Measurements from ENCODE around the gene CFAP20DC.

Gene CFAP20DC

DNA sequence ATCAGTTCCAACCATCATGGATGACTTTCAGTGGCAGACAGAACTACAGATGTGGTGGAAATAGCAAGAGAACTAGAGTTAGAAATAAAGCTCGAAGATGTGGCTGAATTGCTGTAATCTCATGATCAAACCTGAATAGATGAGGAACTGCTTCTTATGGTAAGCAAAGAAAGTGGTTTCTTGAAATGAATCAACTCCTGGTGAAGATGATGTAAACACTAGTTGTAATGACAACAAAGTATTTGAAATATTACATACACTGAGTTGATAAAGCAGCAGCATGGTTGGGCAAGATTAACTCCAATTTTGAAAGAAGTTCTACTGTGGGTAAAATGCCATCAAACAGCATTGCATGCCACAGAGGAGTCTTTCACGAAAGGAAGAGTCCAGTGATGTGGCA is 251.5 kb downstream of the CFAP20DC start:
- DNase-seq: peak in 2 of 4 experiments; percentile 28 to 32

DNA sequence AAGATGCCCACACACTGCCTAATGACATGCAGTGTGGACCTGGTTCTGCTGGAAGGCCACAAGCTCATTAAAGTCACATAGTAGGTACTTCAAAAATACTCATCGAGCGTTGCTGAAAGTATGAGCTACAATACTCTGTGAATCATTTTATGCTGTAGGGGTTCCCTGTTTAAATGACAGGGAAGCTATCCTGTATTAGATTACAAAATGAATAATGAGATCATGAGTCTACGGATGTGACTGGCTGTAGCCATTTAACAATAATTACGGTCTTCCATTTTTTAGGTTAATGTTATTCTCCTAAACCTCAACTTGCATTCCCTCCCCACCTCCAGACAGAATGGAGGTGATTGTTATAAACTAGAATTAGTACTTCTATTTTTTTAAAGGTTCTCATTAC is 255.1 kb downstream of the CFAP20DC start:
- DNase-seq: no peak

- no peak for DNase-seq
These were observed 255.9 kb downstream of the CFAP20DC start for GRCh38 chr3:58793938-58794337.

GRCh38 chr3:58792921-58793451 is 256.8 kb downstream of the CFAP20DC start:
- DNase-seq: no peak

GRCh38 chr3:58789385-58789784 is 260.4 kb downstream of the CFAP20DC start:
- peak in 1 of 4 experiments; percentile 7 for DNase-seq

DNA sequence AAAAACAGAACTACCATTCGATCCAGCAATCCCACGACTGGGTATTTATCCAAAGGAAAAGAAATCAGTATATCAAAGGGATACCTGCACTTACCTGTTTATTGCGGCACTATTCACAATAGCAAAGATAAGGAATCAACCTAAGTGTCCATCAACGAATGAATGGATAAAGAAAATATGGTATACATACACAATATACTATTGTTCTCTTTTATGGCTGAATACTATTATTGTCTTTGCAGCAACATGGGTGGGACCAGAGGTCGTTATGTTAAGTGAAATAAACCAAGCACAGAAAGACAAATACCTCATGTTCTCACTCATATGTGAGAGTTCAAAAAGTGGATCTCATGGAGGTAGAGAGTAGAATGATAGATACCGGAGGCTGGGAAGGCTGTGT is 264.9 kb downstream of the CFAP20DC start:
- DNase-seq: no peak

- DNase-seq: no peak
These were observed 265.4 kb downstream of the CFAP20DC start for GRCh38 chr3:58784425-58784824.

DNA sequence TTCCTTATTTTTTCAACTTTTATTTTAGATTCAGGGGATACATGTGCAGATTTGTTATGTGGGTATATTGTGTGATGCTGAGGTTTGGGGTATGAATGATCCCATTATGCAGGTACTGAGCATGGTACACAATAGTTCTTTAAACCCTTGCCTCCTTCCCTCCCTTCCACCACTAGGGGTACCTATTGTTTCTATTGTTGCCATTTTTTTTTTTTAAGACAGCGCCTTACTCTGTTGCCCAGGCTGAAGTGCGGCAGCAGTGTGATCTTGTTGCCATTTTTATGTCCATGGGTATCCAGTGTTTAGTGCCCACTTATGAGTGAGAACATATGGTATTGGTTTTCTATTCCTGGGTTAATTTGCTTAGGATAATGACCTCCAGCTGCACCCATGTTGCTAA is 266.0 kb downstream of the CFAP20DC start:
- DNase-seq: no peak

- no peak for DNase-seq
These were observed 269.9 kb downstream of the CFAP20DC start for GRCh38 chr3:58779934-58780333.

- no peak for DNase-seq
These were observed 273.6 kb downstream of the CFAP20DC start for GRCh38 chr3:58776231-58776630.

- DNase-seq: no peak
These were observed 277.4 kb downstream of the CFAP20DC start for GRCh38 chr3:58772462-58772861.

DNA sequence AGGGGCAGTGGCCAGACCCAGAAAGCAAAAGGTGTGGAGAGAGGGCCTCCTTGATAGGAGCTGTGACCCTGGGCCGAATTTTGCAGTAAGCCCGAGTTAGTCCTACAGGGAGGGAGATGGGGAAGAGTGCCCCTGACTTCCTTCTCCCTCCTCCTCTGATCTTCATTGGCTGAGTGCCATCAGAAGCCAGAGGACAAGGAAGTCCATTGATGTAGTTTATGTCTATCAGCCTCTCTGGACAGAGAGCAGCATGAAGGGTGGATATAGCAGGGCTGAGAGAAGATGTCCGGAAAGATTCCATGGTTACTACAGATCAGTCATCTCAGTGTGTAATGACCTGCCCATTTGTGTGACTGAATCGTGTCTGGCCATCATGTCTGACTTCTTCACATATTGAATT is 280.8 kb downstream of the CFAP20DC start:
- DNase-seq: peak in 2 of 4 experiments; percentile 5 to 27

DNA sequence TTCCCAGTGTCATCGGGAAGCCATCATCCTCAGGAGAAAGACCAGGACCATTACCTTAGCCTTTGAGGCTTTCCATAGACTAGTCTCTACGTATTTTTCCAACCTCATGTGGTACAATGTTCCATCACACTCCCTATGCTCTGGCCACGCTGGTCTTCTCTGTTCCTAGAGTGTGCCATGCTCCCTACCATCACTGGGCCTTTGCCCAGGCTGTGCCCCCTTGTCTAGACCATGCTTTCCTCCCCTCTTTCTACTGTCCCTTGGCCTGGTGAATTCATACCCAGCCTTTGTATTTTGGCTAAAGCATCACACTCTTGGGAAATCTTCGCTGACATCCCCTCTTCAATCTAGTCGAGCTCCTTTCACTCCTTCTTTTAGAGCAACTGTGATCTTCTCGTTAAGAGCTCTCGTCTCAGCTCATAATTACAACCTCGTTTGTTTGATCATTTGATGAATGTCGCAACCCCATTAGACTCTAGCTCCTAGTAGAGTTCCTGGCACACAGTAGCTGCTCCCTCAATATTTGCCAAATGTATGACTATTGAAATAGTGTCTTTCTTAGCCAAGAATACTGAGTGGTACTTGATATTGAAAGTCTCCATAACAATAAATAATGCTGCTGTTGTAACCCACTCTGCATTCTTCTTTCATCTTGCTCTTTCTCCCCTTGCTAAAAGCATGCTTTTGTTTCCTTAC is 283.1 kb downstream of the CFAP20DC start:
- DNase-seq: no peak

GRCh38 chr3:58755150-58755549 is 294.7 kb downstream of the CFAP20DC start:
- DNase-seq: no peak

- DNase-seq: no peak
These were observed 295.8 kb downstream of the CFAP20DC start for GRCh38 chr3:58754074-58754473.

DNA sequence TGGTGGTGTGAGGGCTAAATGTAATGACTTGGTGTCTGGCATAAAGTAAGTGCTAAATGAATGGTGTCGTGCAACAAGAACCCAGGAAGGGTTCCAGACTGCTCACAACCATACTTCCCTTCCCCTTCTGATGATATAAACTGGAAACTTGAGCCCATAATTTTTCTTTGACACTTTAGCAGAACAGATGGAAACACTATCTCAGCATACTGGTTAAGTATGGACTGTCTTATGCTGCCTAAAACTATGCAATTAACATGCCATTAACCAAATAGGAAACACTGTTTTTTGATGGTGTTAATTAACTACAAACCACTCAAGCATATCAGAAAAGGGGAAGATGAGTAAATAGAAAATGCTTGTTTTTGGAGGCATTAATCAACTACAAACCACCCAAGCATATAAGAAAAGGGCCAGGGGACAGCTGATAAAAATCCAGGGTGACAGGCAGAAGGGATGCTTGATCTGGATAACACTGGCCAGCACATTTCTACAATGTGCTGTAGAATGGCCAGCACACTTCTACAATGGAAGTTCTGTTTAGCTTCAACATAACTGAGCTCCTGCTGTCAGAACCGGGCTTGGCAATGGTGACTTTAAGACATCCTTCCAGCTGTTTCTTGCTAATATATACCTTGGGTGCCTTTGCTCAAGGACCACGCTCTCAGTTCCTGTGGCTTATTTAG is 297.8 kb downstream of the CFAP20DC start:
- DNase-seq: no peak

- no peak for DNase-seq
These were observed 298.6 kb downstream of the CFAP20DC start for GRCh38 chr3:58751235-58751634.

GRCh38 chr3:58749948-58750347 is 299.9 kb downstream of the CFAP20DC start:
- peak in 2 of 4 experiments; percentile 3 to 11 for DNase-seq

DNA sequence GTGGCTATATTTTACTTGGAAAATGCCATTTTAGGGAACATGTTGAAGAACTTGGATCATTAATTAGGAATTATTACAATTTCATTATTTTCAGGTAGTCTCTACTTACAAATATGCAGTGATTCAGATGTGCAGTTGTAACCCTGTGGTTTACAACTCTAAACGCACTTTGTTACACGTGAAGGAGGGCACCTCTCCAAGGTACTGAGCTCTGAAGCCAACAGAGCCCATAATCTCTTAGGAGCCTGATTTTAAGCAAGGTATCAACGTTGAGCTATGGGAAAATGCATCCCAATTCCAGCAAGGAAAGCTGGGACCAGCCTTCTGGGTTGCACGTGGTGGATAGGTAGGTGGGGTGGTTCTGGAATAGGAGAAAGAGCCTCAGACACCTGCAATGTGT is 301.8 kb downstream of the CFAP20DC start:
- no peak for DNase-seq

DNA sequence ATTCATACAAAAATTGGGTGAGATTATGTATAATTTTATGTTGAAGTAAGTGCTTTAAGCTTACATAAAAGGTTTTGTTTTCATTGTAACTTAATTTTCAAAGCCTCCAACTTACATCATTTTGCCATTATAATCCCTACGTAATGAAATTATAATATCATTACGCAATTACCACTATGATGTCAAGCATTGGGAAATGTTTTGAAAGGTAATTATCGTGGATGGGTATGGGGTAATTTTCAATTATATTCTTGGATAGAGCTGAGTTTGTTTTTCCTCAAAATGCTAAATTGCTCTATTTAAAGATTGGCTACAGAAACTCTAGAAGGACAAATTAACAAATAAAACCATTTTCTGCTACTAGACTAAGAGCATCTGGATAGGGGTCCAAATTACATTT is 303.1 kb downstream of the CFAP20DC start:
- DNase-seq: no peak

DNA sequence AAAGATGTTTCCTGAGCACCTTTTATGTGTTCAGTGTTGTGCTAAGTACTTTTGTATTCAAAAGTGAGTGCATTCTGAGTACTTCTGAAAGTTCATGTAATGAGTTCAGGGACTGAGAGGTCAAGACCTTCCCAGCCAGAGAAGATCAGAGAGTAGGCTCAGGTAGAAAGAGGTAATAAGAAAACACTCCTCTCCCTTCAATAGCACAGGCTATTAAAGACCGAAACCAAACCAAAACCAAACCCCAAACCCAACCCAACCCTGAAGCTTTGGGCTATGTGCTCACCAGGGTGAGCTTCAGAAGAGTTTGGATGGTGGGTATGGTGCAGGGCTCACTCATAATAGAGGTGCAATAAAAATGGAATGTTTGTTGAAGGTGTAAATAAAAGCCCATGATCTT is 306.5 kb downstream of the CFAP20DC start:
- no peak for DNase-seq

- DNase-seq: no peak
These were observed 307.6 kb downstream of the CFAP20DC start for GRCh38 chr3:58742239-58742638.

GRCh38 chr3:58737644-58738043 is 312.2 kb downstream of the CFAP20DC start:
- no peak for DNase-seq

GRCh38 chr3:58731673-58732072 is 318.2 kb downstream of the CFAP20DC start:
- DNase-seq: peak in 1 of 4 experiments; percentile 20

Data from suppressor macrophage (primary cell).